DMS79 (cell line): ENCODE measurements around the gene RYR1.
"Not testable (repeated sequence)": the region's sequence is repeated elsewhere in the genome, so short reads cannot be mapped to it uniquely, and the experiment has no call there.

Experiments
- DNase-seq: peaks from one replicate; lab custom pipeline; 2025; lab: John Stamatoyannopoulos, UW

The RYR1 gene

GRCh38 chr19:38514812-38515633, 81.5 kb downstream of the RYR1 start:
- no peak for DNase-seq

DNA sequence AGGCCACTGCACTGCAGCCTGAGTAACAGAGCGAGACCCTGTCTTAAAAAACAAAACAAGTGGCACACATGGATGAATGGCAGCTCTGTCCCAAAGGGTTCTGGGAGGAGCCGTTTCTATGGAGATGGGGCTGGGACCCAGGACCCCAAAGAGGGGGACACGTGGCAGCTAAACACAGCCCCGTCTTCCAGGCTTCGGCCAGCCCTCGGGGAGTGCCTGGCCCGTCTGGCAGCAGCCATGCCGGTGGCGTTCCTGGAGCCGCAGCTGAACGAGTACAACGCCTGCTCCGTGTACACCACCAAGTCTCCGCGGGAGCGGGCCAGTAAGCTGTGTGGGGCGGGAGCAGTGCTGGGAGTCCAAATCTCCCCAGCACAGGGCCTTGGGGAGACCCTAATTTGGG, 82.4 kb downstream of the RYR1 start:
- no peak for DNase-seq

GRCh38 chr19:38516802-38517201, 83.3 kb downstream of the RYR1 start:
- DNase-seq = no peak

- DNase-seq = no peak
Measured at GRCh38 chr19:38517321-38517720, 83.8 kb downstream of the RYR1 start.

GRCh38 chr19:38517980-38518379, 84.5 kb downstream of the RYR1 start:
- DNase-seq = not testable (repeated sequence)

DNA sequence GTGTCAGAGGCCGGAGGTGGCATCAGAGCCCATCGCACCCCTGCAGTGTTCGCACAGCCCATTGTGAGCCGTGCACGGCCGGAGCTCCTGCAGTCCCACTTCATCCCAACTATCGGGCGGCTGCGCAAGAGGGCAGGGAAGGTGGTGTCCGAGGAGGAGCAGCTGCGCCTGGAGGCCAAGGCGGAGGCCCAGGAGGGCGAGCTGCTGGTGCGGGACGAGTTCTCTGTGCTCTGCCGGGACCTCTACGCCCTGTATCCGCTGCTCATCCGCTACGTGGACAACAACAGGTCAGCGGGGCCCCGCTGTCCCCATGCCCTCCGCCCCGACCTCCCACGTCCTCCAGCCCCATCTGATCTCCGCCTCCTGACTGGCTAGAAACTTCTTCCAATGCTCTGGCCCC, 85.7 kb downstream of the RYR1 start:
- no peak for DNase-seq

DNA sequence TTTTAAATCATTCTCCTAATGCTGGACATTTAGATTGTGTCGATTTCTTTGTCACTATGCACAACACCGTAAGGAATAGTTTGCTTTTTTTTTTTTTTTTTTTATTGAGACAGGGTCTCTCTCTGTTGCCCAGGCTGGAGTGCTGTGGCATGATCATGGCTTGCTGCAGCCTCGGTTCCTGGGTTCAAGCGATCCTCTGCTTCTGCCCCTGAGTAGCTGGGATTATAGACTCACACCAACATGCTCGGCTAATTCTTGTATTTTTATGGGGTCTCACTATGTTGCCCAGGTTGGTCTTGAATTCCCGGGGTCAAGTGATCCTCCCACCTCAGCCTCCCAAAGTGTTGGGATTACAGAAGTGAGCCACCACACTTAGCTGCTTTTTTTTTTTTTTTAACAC, 86.5 kb downstream of the RYR1 start:
- no peak for DNase-seq

GRCh38 chr19:38522915-38523314, 89.4 kb downstream of the RYR1 start:
- DNase-seq = no peak

GRCh38 chr19:38523319-38523718, 89.8 kb downstream of the RYR1 start:
- no peak for DNase-seq

GRCh38 chr19:38524369-38524768, 90.9 kb downstream of the RYR1 start:
- DNase-seq = no peak

- no peak for DNase-seq
Measured at GRCh38 chr19:38524994-38525634, 91.6 kb downstream of the RYR1 start.

- DNase-seq = no peak
Measured at GRCh38 chr19:38526430-38526829, 92.9 kb downstream of the RYR1 start.

DNA sequence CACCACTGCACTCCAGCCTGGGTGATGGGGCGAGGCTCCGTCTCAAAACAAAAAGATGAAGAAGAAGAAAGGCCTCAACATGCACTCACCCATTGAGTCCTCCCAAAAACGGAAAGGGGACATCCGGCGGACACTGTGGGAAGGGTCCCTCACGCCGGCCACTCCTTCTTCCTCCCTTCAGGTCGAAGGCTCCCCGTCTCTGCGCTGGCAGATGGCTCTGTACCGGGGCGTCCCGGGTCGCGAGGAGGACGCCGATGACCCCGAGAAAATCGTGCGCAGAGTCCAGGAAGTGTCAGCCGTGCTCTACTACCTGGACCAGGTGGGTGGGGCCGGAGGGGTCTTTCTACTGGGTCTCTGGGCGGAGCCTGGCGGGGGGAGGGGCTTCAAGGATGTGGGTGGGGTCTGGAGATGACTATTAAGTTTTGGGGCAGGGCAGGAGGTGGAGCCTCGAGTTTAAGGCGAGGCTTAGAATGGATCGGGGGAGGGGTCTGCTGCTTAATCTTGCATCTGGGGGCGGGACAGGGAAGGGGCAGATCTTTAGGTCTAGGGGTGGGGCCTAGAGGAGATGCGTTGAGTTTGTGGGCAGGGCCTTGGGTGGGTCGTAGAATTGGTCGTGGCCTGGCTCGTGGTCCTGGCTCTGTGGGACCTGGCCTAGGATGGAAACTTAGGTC, 94.1 kb downstream of the RYR1 start:
- DNase-seq = no peak

GRCh38 chr19:38528213-38528755, 94.8 kb downstream of the RYR1 start:
- no peak for DNase-seq

- DNase-seq = no peak
Measured at GRCh38 chr19:38528931-38529330, 95.4 kb downstream of the RYR1 start.

- no peak for DNase-seq
Measured at GRCh38 chr19:38531515-38531914, 98.0 kb downstream of the RYR1 start.

DNA sequence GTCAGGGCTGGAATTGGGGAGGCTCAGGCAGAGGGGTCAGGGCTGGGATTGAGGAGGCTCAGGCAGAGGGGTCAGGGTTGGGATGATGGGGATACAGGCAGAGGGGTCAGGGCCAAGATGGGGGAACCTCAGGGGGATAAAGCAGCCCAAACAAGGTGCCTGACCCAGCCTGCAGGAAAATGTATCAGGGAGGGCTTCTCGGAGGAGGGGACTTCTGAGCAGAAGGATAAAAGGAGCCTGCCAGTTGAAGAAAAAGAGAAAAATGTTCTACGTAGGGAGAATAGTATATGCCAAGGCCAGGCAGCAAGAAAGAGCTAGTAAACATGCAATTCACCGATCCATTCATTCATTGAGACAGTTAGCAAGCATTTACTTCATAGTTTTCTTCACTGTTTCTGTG, 99.4 kb downstream of the RYR1 start:
- no peak for DNase-seq

DNA sequence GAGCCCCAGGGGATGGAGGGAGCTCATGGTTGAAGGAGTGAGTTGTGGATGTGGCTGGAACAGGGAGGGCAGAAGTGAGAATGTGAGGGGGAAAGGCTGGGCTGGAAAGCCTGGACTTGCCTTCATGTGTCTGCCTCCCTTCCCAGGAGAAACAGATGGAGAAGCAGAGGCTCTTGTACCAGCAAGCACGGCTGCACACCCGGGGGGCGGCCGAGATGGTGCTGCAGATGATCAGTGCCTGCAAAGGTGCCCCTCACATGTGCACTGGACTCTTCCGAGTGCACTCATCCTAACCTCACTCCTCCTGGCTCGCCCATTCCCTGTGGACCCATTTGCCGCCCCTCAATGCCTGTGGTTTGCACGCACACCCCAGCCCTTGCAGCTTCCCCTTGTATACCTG, 101.1 kb downstream of the RYR1 start:
- no peak for DNase-seq

- DNase-seq = no peak
Measured at GRCh38 chr19:38535212-38535611, 101.7 kb downstream of the RYR1 start.

- no peak for DNase-seq
Measured at GRCh38 chr19:38537071-38537936, 103.8 kb downstream of the RYR1 start.

- DNase-seq = no peak
Measured at GRCh38 chr19:38538386-38538785, 104.9 kb downstream of the RYR1 start.
